ENCODE measurements around the gene CREB3L1. TPM values are rescaled to one million over a fixed set of nuclear protein-coding genes. Genes with fewer than 3 reads are reported as not detected.

CREB3L1 gene
- total RNA-seq, 1 donor from 2014 or later, result 81.6 TPM

- peak; percentile 43 for DNase-seq (ENCODE audit: low spot score)
Observed at GRCh38 chr11:46345131-46345597, 67.7 kb downstream of the CREB3L1 start.

GRCh38 chr11:46345881-46346484 is 68.5 kb downstream of the CREB3L1 start:
- DNase-seq (ENCODE audit: low spot score), result no peak

- peak; percentile 87 for DNase-seq (ENCODE audit: low spot score)
Observed at GRCh38 chr11:46346886-46347636, 69.6 kb downstream of the CREB3L1 start, which contains the start of gene DGKZ. DGKZ (plus strand) TSS chr11:46347463; CDS start chr11:46347660, 197 bp downstream.

- no peak for DNase-seq (ENCODE audit: low spot score)
Observed at GRCh38 chr11:46347637-46348311, 70.3 kb downstream of the CREB3L1 start.

- no peak for DNase-seq (ENCODE audit: low spot score)
Observed at GRCh38 chr11:46348566-46349401, 71.3 kb downstream of the CREB3L1 start.

- DNase-seq (ENCODE audit: low spot score), result no peak
Observed at GRCh38 chr11:46350695-46351094, 73.2 kb downstream of the CREB3L1 start.

- no peak for DNase-seq (ENCODE audit: low spot score)
Observed at GRCh38 chr11:46351148-46351547, 73.7 kb downstream of the CREB3L1 start.

GRCh38 chr11:46351606-46352005 is 74.1 kb downstream of the CREB3L1 start:
- no peak for DNase-seq (ENCODE audit: low spot score)

GRCh38 chr11:46352063-46352841 is 74.8 kb downstream of the CREB3L1 start:
- DNase-seq (ENCODE audit: low spot score), result peak; percentile 46

- no peak for DNase-seq (ENCODE audit: low spot score)
Observed at GRCh38 chr11:46353698-46354097, 76.2 kb downstream of the CREB3L1 start.

GRCh38 chr11:46356924-46357482 is 79.5 kb downstream of the CREB3L1 start:
- DNase-seq (ENCODE audit: low spot score), result no peak

GRCh38 chr11:46357483-46357936 is 80.0 kb downstream of the CREB3L1 start:
- no peak for DNase-seq (ENCODE audit: low spot score)

- DNase-seq (ENCODE audit: low spot score), result no peak
Observed at GRCh38 chr11:46359953-46360352, 82.5 kb downstream of the CREB3L1 start.

GRCh38 chr11:46360878-46361277 is 83.4 kb downstream of the CREB3L1 start:
- DNase-seq (ENCODE audit: low spot score), result no peak

GRCh38 chr11:46361283-46362155 is 84.1 kb downstream of the CREB3L1 start:
- peak; percentile 60 for DNase-seq (ENCODE audit: low spot score)

- no peak for DNase-seq (ENCODE audit: low spot score)
Observed at GRCh38 chr11:46362156-46363030, 84.9 kb downstream of the CREB3L1 start.

GRCh38 chr11:46363031-46363407 is 85.6 kb downstream of the CREB3L1 start:
- peak; percentile 68 for DNase-seq (ENCODE audit: low spot score)

GRCh38 chr11:46363455-46364005 is 86.1 kb downstream of the CREB3L1 start:
- DNase-seq (ENCODE audit: low spot score), result no peak

Measured in mucosa of gallbladder (tissue), 1 donor.